Lower leg skin (tissue), 4 donors: ENCODE data around the gene EXOC7. TPM values are rescaled to one million over a fixed set of nuclear protein-coding genes. Genes with fewer than 3 reads are reported as not detected.

Source experiments
- DNase-seq, 2 donors: peaks; one replicate each; pipeline ENCODE4 v3.0.0-alpha.2; 2019; ENCODE audit warnings: low spot score in 2 of 2
- H3K4me3 ChIP-seq: fragments of 200-600 bp; sonication (generic); 2 replicates; pipeline ENCODE4 v1.5.1; 2017; ENCODE audit warnings: mild to moderate bottlenecking, low read depth; ENCODE audit not compliant: poor library complexity, severe bottlenecking
- CTCF ChIP-seq, 3 donors: fragments of 450-650 bp; IDR thresholded peaks; one replicate each; pipeline ENCODE4 v1.5.1; 2016; ENCODE audit warnings: antibody characterized with exemption in 3 of 3, mild to moderate bottlenecking in 3 of 3, moderate library complexity in 2 of 3
- POLR2A ChIP-seq, 2 donors: fragments of 450-650 bp; IDR thresholded peaks; one replicate each; pipeline ENCODE4 v1.6.1; 2016 to 2017; ENCODE audit warnings: antibody characterized with exemption in 2 of 2, mild to moderate bottlenecking in 1 of 2, moderate library complexity in 1 of 2
- WGBS, 2 donors: methylation state at CpG; one replicate each; pipeline ENCODE4 v1.1.5; 2018; 5-methylcytosine and 5-hydroxymethylcytosine counted together
- intact Hi-C: fragments of 100-400 bp; cut with DNase I; formaldehyde crosslinking; loops from one replicate; pipeline ENCODE4 v1.15.0; 2023; ENCODE audit warnings: low total_unique reads
- total RNA-seq, 4 donors: library from RNA; depleted of rRNA; stranded (reverse); fragments of >200 nt; gene quantifications; one replicate each; pipeline ENCODE4 v1.1.0, GENCODE V29; 2016

EXOC7 gene
- total RNA-seq, 4 donors from 2014 or later, result 52.5 to 78.4 (median 72.3) TPM

GRCh38 chr17:76139801-76140660, 36.4 kb upstream of the EXOC7 start:
- no peak for TF ChIP-seq POLR2A (IDR thresholded peaks at IDR 0.05)
- TF ChIP-seq CTCF (IDR thresholded peaks at IDR 0.05), result no peak
- DNase-seq, result no peak
- no peak overlapping the region for H3K4me3 ChIP-seq
- intact Hi-C loops, result no loop called here
- WGBS, 2 donors, result 16 to 28% methylated on average over 27 to 34 of the region's 78 CpGs

- no peak overlapping the region for H3K4me3 ChIP-seq
- 51 to 56% methylated on average over 15 of the region's 15 CpGs for WGBS, 2 donors
- no peak for DNase-seq
- TF ChIP-seq CTCF (IDR thresholded peaks at IDR 0.05) (no peak), POLR2A (IDR thresholded peaks at IDR 0.05) (no peak)
- intact Hi-C loops, result no loop called here
Observed at GRCh38 chr17:76138896-76139752, 35.5 kb upstream of the EXOC7 start.

- 63 to 75% methylated on average over 20 to 23 of the region's 23 CpGs for whole genome bisulfite sequencing, 2 donors
- H3K4me3 ChIP-seq, result no peak overlapping the region
- intact Hi-C loops, result no loop called here
- no peak for DNase-seq
- TF ChIP-seq CTCF (IDR thresholded peaks at IDR 0.05) (no peak), POLR2A (IDR thresholded peaks at IDR 0.05) (no peak)
Observed at GRCh38 chr17:76138234-76138895, 34.8 kb upstream of the EXOC7 start.

GRCh38 chr17:76137351-76138233, 34.0 kb upstream of the EXOC7 start:
- 70 to 84% methylated on average over 34 to 48 of the region's 54 CpGs for WGBS, 2 donors
- H3K4me3 ChIP-seq, result no peak overlapping the region
- TF ChIP-seq CTCF (IDR thresholded peaks at IDR 0.05), result no peak
- no peak for TF ChIP-seq POLR2A (IDR thresholded peaks at IDR 0.05)
- intact Hi-C loops, result no loop called here
- no peak for DNase-seq

GRCh38 chr17:76137001-76137350, 33.4 kb upstream of the EXOC7 start:
- DNase-seq, result no peak
- intact Hi-C loops, result no loop called here
- TF ChIP-seq POLR2A (IDR thresholded peaks at IDR 0.05) (no peak), CTCF (IDR thresholded peaks at IDR 0.05) (no peak)
- H3K4me3 ChIP-seq, result no peak overlapping the region
- WGBS, 2 donors, result 83 to 88% methylated on average over 4 to 5 of the region's 7 CpGs
